HG03135 (cell line): Measurements from ENCODE around the gene CDK2.
"Not testable (repeated sequence)": the region's sequence is repeated elsewhere in the genome, so short reads cannot be mapped to it uniquely, and the experiment has no call there.

Source experiments
- ATAC-seq: cut with Tn5 transposase; IDR thresholded peaks from one replicate; pipeline ENCODE4 v1.9.1; 2021; ENCODE audit warnings: mild to moderate bottlenecking, moderate library complexity; ENCODE audit not compliant: unreplicated experiment

The CDK2 gene

GRCh38 chr12:55966408-55967281 lies at the start of gene CDK2:
Gene CDK2, plus strand, starts transcription at chr12:55966830. Its CDS starts 179 bp downstream, at chr12:55967009.
- peak; percentile 88 for ATAC-seq

DNA sequence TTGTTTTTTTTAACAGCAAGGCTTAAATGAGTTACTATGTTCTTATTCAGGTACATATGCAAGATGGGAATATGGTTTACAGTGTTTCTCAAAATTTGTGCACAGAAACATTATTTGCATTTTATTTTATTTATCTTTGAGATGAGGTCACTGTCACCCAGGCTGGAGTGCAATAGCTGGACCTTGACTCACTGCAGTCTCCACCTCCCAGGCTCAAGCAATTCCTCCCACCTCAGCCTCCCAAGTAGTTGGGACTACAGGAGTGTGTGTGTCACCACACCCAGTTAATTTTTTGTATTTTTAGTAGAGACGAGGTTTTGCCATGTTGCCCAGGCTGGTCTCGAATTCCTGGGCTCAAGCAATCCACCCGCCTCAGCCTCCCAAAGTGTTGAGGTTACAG lies 47.6 kb upstream of the CDK2 start:
- ATAC-seq = not testable (repeated sequence)

DNA sequence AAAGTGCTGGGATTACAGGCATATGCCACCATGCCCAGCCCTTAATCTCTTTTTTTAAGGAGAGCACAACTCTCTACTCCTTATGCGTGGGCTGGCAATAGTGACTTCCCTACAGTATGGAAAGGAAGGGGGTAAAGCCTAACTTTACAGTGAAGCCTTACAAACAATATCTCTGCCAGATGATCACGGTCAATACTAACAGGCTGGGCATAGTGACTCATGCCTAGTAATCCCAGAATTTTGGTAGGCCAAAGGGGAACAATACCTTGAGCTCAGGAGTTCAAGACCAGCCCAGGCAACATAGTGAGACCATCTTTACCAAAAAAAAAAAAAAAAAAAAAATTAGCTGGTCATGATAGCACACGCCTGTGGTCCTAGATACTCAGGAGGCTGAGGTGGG lies 44.5 kb upstream of the CDK2 start:
- no peak for ATAC-seq

GRCh38 chr12:55923648-55924047 lies 43.0 kb upstream of the CDK2 start:
- not testable (repeated sequence) for ATAC-seq

DNA sequence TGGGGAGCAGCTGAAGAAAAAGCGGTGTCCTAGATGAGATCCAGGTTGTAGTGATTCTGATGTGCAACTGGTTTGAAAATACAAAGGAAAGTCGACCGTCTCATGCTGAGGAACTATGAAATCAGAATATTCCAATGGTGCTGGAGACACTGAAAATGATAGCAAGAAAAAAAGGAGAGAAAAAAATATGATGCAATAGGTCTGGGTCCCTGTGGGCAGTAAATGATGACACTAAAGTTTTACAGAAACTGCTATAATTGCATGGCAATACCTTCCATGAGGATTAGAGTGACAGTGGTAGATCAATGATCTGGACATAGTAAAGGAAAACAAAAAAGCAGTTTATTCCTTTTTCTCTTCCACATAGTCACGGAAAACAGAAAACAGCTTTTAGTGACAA lies 41.3 kb upstream of the CDK2 start:
- no peak for ATAC-seq

DNA sequence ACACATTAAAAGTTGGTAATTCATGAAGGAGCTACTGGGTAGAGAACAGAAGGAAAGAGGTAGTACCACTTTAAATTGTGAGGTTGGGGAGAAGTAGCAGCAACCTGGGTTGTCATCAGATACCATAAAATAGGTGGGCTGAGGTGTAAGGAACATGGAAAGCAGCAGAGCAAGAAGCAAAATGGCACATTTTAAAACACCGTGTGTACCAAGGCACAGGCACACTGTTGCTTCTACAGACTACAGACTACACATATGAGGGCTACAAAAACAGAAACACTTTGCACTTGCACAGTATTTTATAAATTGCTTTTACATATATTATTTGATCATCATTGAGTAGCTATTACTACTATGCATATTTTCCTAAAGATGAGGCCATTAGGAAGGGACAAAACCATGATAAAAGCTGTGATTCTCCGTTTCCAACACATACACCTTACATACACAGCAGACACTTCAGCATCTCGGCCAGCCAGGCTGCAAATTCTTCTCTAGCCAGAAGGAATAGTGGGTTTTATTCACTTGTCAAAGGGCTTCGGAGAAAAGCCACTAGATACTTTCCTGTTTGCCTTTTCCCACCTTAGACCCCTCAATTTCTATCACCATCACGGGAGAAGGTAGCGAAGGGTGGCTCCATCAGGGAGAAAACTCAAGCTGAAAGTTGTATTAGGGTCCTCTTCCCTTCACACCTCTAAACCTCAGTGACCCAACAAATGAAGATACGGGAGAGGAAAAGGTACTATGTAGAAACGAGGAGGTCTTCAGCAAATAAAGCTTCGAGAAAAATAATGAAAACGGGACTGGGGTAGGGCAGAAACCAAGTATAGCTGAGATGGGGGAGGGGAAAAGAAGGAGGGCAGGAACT lies 40.5 kb upstream of the CDK2 start:
- peak; percentile 1 for ATAC-seq

DNA sequence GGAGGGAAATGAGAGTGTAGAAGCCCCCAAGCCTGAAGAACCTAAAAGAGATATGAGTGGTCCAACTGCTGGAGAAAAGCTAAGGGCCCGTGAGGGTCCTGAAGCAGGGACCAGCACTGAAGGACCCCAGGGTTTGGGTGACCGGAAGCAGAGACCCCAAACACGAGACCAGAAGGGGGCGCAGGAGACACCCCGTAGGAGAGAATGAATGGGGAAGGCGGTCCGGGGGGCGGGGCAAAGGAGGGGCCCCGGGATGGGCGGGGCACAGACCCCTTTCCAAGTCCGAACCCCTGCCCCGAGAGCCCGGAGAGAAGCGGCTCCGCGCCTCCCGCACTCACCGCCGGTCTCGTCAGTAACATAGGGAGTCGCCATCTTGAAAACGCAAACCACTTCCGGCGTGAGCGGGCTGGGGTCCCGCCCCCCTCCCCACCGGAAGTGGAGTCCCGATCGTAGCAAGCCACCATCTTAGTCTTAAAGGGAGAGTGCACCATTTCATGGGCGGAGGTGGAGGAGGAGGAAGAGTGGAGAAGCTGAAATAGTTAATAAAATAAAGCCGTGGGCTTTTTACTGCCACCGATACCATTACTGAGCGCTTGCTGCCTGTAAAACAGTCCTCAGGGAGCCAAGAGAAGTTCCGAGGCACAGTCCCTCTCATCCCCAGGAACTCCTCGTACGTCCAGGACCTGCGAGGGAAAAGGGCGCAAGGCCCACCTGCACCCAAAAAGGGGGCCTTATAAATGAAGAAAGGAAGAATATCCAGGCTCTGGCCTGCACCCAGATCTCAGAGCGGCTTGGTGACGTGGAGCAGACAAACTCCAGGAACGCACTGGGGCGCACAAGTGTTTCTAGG lies 39.7 kb upstream of the CDK2 start:
- ATAC-seq = peak; percentile 47

GRCh38 chr12:55927588-55928502 lies 38.8 kb upstream of the CDK2 start, which contains the start of gene PYM1:
Gene PYM1, minus strand, starts transcription at chr12:55927894. Its CDS starts 133 bp downstream, at chr12:55927761.
- peak; percentile 37 for ATAC-seq

GRCh38 chr12:55929306-55929791 lies 37.3 kb upstream of the CDK2 start:
- peak; percentile 35 for ATAC-seq

DNA sequence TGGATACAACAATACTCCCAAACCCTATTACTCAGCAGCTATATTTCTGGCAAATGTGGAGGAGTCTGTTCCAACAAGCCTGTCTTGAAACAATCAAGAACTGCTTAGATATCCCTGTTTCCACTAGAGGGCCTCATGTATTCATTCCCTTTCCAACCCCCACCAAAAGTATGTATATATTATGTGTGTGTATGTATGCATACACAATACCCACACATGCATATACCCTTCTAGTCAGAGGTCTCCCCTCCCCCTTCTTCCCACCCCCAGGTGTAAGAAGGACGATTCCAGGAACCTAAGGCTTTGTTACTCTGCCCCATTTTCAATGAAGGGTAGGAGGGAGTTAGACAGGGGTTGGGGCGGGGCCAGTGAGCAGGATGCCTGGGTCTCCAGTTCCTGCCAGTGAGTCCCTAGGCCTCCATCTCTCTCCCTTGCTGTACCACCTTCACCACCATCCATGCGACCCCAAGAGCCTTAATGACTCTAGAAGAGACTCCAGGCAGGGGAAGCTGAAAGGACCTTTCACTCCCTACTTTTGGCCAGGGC lies 35.8 kb upstream of the CDK2 start, which contains the start of gene DGKA:
Gene DGKA (plus strand): TSS at position 392 of the 546 bp plus-strand sequence. CDS start 5,342 bp downstream, outside the sequence.
- no peak for ATAC-seq

- ATAC-seq = no peak
Observed at GRCh38 chr12:55931317-55931779, 35.3 kb upstream of the CDK2 start.

- ATAC-seq = no peak
Observed at GRCh38 chr12:55931780-55932550, 34.7 kb upstream of the CDK2 start.

- ATAC-seq = no peak
Observed at GRCh38 chr12:55932551-55932910, 34.1 kb upstream of the CDK2 start.

DNA sequence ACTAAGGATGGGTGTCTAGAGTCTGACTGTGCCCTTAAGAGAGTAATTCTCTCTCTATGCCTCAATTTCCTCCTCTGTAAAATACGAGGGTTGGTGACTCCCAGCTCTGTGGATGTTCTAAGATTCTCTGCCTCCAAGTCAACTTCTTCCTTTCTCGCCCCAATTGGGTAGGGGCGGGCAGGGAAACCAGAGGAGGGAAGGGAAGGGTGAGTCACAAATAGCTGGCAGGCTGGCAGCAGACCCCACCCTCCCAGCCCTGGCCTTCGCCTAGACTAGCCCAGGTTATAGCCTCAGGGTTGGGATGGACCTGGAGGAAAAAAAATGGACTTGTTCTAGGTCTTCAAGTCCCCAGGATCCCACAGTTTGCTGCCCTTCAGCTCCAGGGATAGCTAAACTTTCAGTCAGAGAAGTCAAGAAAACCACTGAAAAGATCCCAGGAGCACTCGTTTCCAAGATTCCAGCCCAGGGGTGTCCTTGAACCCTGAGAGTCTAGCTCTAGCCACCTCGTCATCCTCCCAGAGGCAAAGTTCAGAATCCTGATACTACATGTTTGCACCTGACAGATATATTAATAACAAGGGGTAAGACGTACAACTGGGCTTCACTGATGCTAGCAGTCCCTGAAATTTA lies 33.3 kb upstream of the CDK2 start:
- no peak for ATAC-seq

GRCh38 chr12:55933799-55934742 lies 32.6 kb upstream of the CDK2 start:
- ATAC-seq = no peak

DNA sequence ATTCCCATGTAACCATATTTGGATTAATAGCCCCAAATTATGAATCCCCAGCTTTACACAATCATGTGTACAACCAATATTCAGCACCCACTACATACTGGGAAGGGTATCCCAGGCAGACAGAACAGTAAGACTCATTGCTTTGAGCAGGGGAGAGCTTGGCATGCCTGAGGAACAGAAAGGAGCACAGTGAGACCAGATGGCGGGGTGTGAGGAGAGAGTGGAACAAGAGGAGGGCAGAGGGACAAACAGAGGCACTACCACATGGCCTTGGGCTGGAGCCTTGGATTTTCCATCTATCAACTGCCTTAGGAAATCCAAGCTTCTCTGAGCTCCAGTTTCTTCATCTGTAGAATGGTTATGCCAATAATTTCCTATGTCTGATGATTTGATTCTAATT lies 31.9 kb upstream of the CDK2 start:
- ATAC-seq = no peak

DNA sequence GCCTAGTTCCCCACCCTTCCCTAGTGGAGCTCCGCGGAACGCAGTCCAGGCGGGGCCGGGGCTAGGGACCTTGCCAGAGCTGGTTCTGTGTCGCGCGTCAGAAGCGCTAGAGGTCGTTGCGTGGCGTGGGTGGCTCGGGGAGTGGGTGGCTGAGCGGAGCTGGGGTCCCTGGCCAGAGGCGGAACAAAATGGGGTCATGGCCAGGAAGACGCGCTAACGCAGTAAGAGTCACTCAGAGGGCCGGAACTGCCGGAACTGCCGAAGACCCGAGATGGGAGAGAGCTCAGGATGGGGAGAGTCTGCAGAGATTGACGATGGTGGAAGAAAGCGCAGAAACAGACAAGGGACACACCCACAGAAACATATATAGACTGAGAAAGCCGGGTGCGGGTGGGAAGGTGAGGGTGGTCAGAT lies 30.9 kb upstream of the CDK2 start:
- ATAC-seq = no peak
